Endothelial cell of umbilical vein (primary cell): ENCODE measurements around the gene PHC3. TPM values are rescaled to one million over a fixed set of nuclear protein-coding genes. Genes with fewer than 3 reads are reported as not detected.

Source experiments
- BruUV-seq: library from RNA; stranded (reverse); fragments of 400-500 nt; replicated peaks from 2 replicates; lab custom pipeline; 2021; lab: Mats Ljungman, UMichigan
- CTCF ChIA-PET: fragments of 300-600, 350-600 bp; sonication (Branson Sonifier 250); formaldehyde crosslinking; loops from one replicate; lab custom pipeline; 2021; ENCODE audit warnings: antibody characterized with exemption, inconsistent platforms; lab: Charles Lee
- POLR2A ChIA-PET: fragments of 300-600, 350-600 bp; sonication (Branson Sonifier 250); formaldehyde crosslinking; loops from one replicate; lab custom pipeline; 2021; ENCODE audit warnings: antibody characterized with exemption, inconsistent platforms; lab: Charles Lee
- DNase-seq: peaks from one replicate; pipeline ENCODE4 v3.0.0-alpha.2; 2011; ENCODE audit warnings: low read depth, low spot score
- FAIRE-seq: peaks from 2 replicates; lab custom pipeline; 2011; peaks lifted over from hg19 to GRCh38; lab: Jason Lieb, UNC
- H2AFZ ChIP-seq: 2 replicates; pipeline ENCODE4 v1.6.0; 2012; ENCODE audit warnings: low read depth, low read length, control low read depth, inconsistent platforms
- H3K27ac ChIP-seq: 2 replicates; pipeline ENCODE4 v1.5.1; 2011; ENCODE audit warnings: low read depth, mild to moderate bottlenecking, control low read depth, low read length, moderate library complexity; ENCODE audit not compliant: insufficient read depth
- H3K27me3 ChIP-seq, 2 experiments: 2 replicates each; pipeline versions ENCODE4 v1.6.0 to v1.6.1; 2011; ENCODE audit warnings: low read length in 2 of 2, mixed read lengths in 1 of 2; ENCODE audit not compliant: control insufficient read depth in 2 of 2, insufficient read depth in 2 of 2
- H3K36me3 ChIP-seq, 2 experiments: 2 replicates in 1 of 2; 3 replicates in 1 of 2; pipeline ENCODE4 v1.5.1; 2011; ENCODE audit warnings: low read length in 2 of 2, mild to moderate bottlenecking in 1 of 2, moderate library complexity in 1 of 2; ENCODE audit not compliant: control insufficient read depth in 2 of 2, insufficient read depth in 2 of 2; ENCODE audit errors: extremely low read depth in 1 of 2
- H3K4me1 ChIP-seq: 3 replicates; pipeline ENCODE4 v1.5.1; 2011; ENCODE audit warnings: mild to moderate bottlenecking, low read length; ENCODE audit not compliant: control insufficient read depth, insufficient read depth; ENCODE audit errors: extremely low read depth
- H3K4me2 ChIP-seq: 2 replicates; pipeline ENCODE4 v1.6.1; 2011; ENCODE audit warnings: low read length, control low read depth, mixed read lengths; ENCODE audit not compliant: insufficient read depth
- H3K4me3 ChIP-seq, 3 experiments: fragments of 200-600 bp in 1 of 3; sonication (generic), shearing (Covaris generic) in 1 of 3; replicated peaks in 1 of 3; 2 replicates each; pipeline ENCODE4 v1.5.1; 2011 to 2016; ENCODE audit warnings: control low read depth in 3 of 3, low read length in 3 of 3, mild to moderate bottlenecking in 2 of 3, inconsistent platforms in 1 of 3, low read depth in 1 of 3, moderate library complexity in 1 of 3; ENCODE audit not compliant: insufficient read depth in 1 of 3
- H3K79me2 ChIP-seq: 2 replicates; pipeline ENCODE4 v1.6.0; 2012; ENCODE audit warnings: low read length, inconsistent platforms; ENCODE audit not compliant: control insufficient read depth, insufficient read depth
- H3K9ac ChIP-seq: replicated peaks from 2 replicates; pipeline ENCODE3; 2011; ENCODE audit warnings: low read length, control low read depth; ENCODE audit not compliant: insufficient read depth; ENCODE audit errors: extremely low read depth
- H3K9me1 ChIP-seq: replicated peaks from 3 replicates; pipeline ENCODE4 v1.6.0; 2011; ENCODE audit warnings: mild to moderate bottlenecking, low read length; ENCODE audit not compliant: control insufficient read depth, insufficient read depth; ENCODE audit errors: extremely low read depth
- H3K9me3 ChIP-seq: replicated peaks from 2 replicates; pipeline ENCODE4 v1.5.1; 2012; ENCODE audit warnings: low read length, inconsistent platforms; ENCODE audit not compliant: control insufficient read depth, insufficient read depth
- H4K20me1 ChIP-seq: replicated peaks from 2 replicates; pipeline ENCODE3; 2011; ENCODE audit warnings: mild to moderate bottlenecking, low read length; ENCODE audit not compliant: control insufficient read depth, insufficient read depth; ENCODE audit errors: extremely low read depth
- EZH2 ChIP-seq: IDR thresholded peaks from 2 replicates; pipeline ENCODE4 v1.6.1; 2012; ENCODE audit warnings: borderline replicate concordance, low read depth, mild to moderate bottlenecking, moderate library complexity, low read length, inconsistent platforms; ENCODE audit not compliant: severe bottlenecking
- MYC ChIP-seq: IDR thresholded peaks from one replicate; pipeline ENCODE4 v1.6.1; 2011; ENCODE audit warnings: mild to moderate bottlenecking, low read depth, low read length
- dilution Hi-C: fragments of 300-500 bp; cut with MboI; formaldehyde crosslinking; loops from one replicate; pipeline ENCODE4 v1.15.0; 2019; ENCODE audit warnings: low sequenced_read_pairs; ENCODE audit not compliant: extremely low pct_ligation_motif_present
- intact Hi-C: fragments of 100-400 bp; cut with micrococcal nuclease; formaldehyde crosslinking; loops from one replicate; pipeline ENCODE4 v1.10.0; 2022
- polyA plus RNA-seq, 4 experiments: library from polyadenylated mRNA; depleted of rRNA in 3 of 4; stranded (reverse) in 3 of 4; unstranded in 1 of 4; fragments of >200 nt; gene quantifications; 2 replicates each; pipeline versions ENCODE4 v1.2.1 to v1.2.3, GENCODE V29; 2011 to 2012; ENCODE audit warnings: missing spikeins in 1 of 4
- small RNA-seq: library from RNA; depleted of rRNA; stranded (forward); fragments of <200 nt; gene quantifications from one replicate; pipeline ENCODE3, GENCODE V24; 2012; ENCODE audit warnings: low replicate concordance, low read depth; ENCODE audit not compliant: insufficient read depth, insufficient read length
- total RNA-seq: library from RNA; stranded (reverse); gene quantifications from 2 replicates; pipeline ENCODE4 v1.2.3, GENCODE V29; 2021
- TF ChIP-seq, protein P1 (sequence below), 2 donors: IDR thresholded peaks; 1 replicate in 1 of 2; 2 replicates in 1 of 2; pipeline ENCODE4 v1.5.1; 2011; ENCODE audit warnings: low read length in 2 of 2, mild to moderate bottlenecking in 2 of 2, moderate library complexity in 2 of 2, control low read depth in 1 of 2, inconsistent platforms in 1 of 2, low read depth in 1 of 2; ENCODE audit not compliant: insufficient read depth in 1 of 2; ENCODE audit errors: extremely low read depth in 1 of 2

The PHC3 gene
- total and polyA plus RNA-seq, 2 donors (not counting 3 experiments of a cell fraction or from before 2014, with no cell fraction given) = 35.7 to 45.8 TPM

DNA sequence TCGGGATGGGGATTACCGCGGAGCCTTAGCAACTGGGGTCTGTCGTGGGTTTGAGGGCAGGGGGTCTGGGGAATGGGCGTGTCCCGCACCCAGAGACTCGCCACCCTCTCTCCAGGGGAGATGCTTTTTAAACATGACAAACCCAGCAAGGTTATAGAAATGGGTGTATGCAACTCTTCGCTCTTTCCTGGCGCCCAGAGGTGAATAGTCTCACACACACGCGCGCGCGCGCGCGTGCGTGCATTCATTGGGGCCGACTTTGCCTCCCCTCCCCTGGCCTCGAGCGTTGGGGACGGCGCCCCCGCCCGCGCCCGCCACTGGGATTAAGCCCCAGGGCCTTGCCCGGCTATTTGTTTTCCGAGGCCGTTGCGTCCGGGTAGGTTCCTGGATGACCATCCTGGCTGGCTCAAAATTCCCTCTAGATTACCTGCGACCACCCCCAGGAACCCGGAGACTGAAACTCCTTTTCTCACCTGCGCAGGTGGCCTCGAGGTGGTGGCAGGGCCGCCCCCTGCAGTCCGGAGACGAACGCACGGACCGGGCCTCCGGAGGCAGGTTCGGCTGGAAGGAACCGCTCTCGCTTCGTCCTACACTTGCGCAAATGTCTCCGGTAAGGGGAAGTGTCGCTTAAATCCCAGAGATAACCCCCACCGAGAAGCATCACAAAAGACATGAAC is 143.0 kb downstream of the PHC3 start:
- peak; percentile 28 for FAIRE-seq
- Histone ChIP-seq H3K9me1 (no peaks in the 10 kb centered on the region), H3K79me2 (no peaks in the 10 kb centered on the region), H4K20me1 (no peaks in the 10 kb centered on the region), H3K27ac (no peak overlapping the region), H3K9ac (no peak overlapping the region), H3K27me3 (peaks cover 31 to 33% of the 10 kb centered on the region in 2 experiments), H3K4me1 (peaks cover 5% of the 10 kb centered on the region), H3K9me3 (no peaks in the 10 kb centered on the region), H3K4me2 (peak overlapping the region; percentile 71), H2AFZ (peak overlapping the region; percentile 66), H3K36me3 (no peaks in the 10 kb centered on the region), H3K4me3 (peak overlapping the region; percentile 30 to 43 (median 38))
- no peak for DNase-seq
- no TSS peak for BruUV-seq
- ChIA-PET POLR2A (no interaction called here), CTCF (interaction anchor here (0.6 to 1.7 kb wide), 5 partner anchors 9 to 814 kb away, joined by 3 to 6 read pairs (median 3); no protein-coding TSS in a partner anchor)
- dilution Hi-C loops (no loop called here), intact Hi-C loops (loop anchor here (5.0 kb wide), 2 partner anchors 176 to 266 kb away; partner anchors contain the start of gene MYNN)
- TF ChIP-seq MYC = no peak
- TF ChIP-seq, protein P1, sequence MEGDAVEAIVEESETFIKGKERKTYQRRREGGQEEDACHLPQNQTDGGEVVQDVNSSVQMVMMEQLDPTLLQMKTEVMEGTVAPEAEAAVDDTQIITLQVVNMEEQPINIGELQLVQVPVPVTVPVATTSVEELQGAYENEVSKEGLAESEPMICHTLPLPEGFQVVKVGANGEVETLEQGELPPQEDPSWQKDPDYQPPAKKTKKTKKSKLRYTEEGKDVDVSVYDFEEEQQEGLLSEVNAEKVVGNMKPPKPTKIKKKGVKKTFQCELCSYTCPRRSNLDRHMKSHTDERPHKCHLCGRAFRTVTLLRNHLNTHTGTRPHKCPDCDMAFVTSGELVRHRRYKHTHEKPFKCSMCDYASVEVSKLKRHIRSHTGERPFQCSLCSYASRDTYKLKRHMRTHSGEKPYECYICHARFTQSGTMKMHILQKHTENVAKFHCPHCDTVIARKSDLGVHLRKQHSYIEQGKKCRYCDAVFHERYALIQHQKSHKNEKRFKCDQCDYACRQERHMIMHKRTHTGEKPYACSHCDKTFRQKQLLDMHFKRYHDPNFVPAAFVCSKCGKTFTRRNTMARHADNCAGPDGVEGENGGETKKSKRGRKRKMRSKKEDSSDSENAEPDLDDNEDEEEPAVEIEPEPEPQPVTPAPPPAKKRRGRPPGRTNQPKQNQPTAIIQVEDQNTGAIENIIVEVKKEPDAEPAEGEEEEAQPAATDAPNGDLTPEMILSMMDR (IDR thresholded peaks at IDR 0.05; ENCODE audit: extremely low read depth in 1 of 2, insufficient read depth in 1 of 2, low read depth in 1 of 2, low read length in 2 of 2) = peak in 1 of 2 donors; percentile 8
- peak; percentile 63 for TF ChIP-seq EZH2

Small RNA genes lying within 50 kb of the gene (small RNA-seq; reads per million reads assigned to genes)
- gene RNU4-38P = not detected
- not detected for gene RNU6-315P

Other genes starting within 250 kb of the PHC3 start
- gene SEC62, start 214.9 kb downstream of the PHC3 start, total RNA-seq = 77.8 and 90.8 TPM in 2 replicates
- 90.7 and 101 TPM in 2 replicates for gene SEC62, start 214.9 kb downstream of the PHC3 start, polyA plus RNA-seq
- gene GPR160, start 143.7 kb downstream of the PHC3 start, total RNA-seq = 1.1 and 1.3 TPM in 2 replicates
- gene GPR160, start 143.7 kb downstream of the PHC3 start, polyA plus RNA-seq = 0.35 and 0.39 TPM in 2 replicates
- 22.0 and 23.9 TPM in 2 replicates for gene PRKCI, start 40.7 kb upstream of the PHC3 start, total RNA-seq
- 4.8 and 7.1 TPM in 2 replicates for gene PRKCI, start 40.7 kb upstream of the PHC3 start, polyA plus RNA-seq
- 135 and 149 TPM in 2 replicates for gene SKIL, start 176.0 kb upstream of the PHC3 start, total RNA-seq
- 13.2 and 18.4 TPM in 2 replicates for gene SKIL, start 176.0 kb upstream of the PHC3 start, polyA plus RNA-seq
- 344 and 395 TPM in 2 replicates for gene CLDN11, start 237.1 kb upstream of the PHC3 start, total RNA-seq
- 147 and 178 TPM in 2 replicates for gene CLDN11, start 237.1 kb upstream of the PHC3 start, polyA plus RNA-seq